ENCODE measurements around the gene KANK4. TPM values are rescaled to one million over a fixed set of nuclear protein-coding genes. Genes with fewer than 3 reads are reported as not detected.

Gene KANK4
- total and polyA plus RNA-seq, 2 donors (not counting 1 experiment from before 2014, with no cell fraction given), result not detected

DNA sequence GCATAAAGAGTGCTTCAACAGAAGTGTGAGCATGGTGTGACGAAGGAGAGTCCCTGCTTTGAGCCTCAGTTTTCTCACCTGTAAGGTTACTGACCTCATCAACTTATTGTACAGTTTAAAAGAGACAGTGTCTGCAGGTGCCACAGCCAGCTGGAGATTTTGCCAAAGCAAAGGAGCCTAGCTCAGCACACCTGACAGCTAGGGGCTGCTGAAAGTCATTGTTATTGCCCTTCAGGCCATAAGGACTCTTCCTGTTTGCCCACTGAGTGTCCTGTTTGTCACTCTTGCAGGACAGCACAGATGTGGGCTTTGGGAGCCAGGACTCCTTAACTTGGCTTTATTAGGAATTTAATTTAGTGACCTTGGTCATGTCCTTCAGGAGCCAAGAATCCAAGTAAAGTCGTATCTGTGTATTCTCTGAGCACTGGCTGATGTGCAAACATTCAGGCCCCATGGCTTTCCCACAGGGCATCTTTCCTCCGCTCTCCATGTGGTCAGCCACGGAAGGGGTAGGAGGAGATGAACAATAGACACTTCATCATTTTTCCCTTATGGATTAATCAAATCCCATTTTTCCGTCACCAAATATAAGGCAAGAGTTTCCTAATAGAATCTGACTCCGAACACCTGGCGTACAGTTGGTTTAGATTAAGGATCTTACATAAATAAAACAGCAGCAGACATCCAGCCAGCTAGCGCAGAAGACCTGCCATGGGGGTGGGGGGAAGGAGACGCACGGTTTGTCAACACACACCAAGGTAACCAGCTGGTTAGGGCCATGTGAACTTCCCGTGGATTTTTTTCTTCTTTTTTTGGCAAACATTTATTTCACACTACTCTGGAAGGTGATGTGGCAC, 43.1 kb upstream of the KANK4 start:
- TF ChIP-seq, protein P1, sequence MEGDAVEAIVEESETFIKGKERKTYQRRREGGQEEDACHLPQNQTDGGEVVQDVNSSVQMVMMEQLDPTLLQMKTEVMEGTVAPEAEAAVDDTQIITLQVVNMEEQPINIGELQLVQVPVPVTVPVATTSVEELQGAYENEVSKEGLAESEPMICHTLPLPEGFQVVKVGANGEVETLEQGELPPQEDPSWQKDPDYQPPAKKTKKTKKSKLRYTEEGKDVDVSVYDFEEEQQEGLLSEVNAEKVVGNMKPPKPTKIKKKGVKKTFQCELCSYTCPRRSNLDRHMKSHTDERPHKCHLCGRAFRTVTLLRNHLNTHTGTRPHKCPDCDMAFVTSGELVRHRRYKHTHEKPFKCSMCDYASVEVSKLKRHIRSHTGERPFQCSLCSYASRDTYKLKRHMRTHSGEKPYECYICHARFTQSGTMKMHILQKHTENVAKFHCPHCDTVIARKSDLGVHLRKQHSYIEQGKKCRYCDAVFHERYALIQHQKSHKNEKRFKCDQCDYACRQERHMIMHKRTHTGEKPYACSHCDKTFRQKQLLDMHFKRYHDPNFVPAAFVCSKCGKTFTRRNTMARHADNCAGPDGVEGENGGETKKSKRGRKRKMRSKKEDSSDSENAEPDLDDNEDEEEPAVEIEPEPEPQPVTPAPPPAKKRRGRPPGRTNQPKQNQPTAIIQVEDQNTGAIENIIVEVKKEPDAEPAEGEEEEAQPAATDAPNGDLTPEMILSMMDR (IDR thresholded peaks at IDR 0.05), result no peak
- no peak for TF ChIP-seq EZH2 (IDR thresholded peaks at IDR 0.05; ENCODE audit: borderline replicate concordance, insufficient read depth, low read depth, low read length, poor library complexity, severe bottlenecking)
- ChIA-PET POLR2A (no interaction called here), CTCF (no interaction called here)
- Histone ChIP-seq H4K20me1 (ENCODE audit: control insufficient read depth, insufficient read depth, low read length, poor library complexity, severe bottlenecking) (no peaks in the 10 kb centered on the region), H3K36me3 (replicated peaks in 1 of 2; ENCODE audit: control extremely low read depth in 1 of 2, control insufficient read depth in 1 of 2, extremely low read depth in 1 of 2, insufficient read depth in 2 of 2, low read length in 1 of 2) (no peaks in the 10 kb centered on the region), H3K9me3 (ENCODE audit: control extremely low read depth in 1 of 3, control insufficient read depth in 2 of 3, insufficient read depth in 1 of 3, low read length in 2 of 3) (peaks cover 0 to 8% (median 0%) of the 10 kb centered on the region in 3 donors), H3K9ac (ENCODE audit: low read length) (no peak overlapping the region), H3K4me2 (replicated peaks; ENCODE audit: low read depth, low read length, poor library complexity, severe bottlenecking) (no peak overlapping the region), H2AFZ (ENCODE audit: insufficient read depth, low read depth, low read length, poor library complexity, severe bottlenecking) (no peak overlapping the region), H3K79me2 (ENCODE audit: control insufficient read depth, insufficient read depth, low read length) (no peaks in the 10 kb centered on the region), H3K4me3 (ENCODE audit: control extremely low read depth in 1 of 5, extremely low read depth in 1 of 5, insufficient read depth in 1 of 5, low read depth in 2 of 5, low read length in 4 of 5) (no peak overlapping the region), H3K4me1 (ENCODE audit: control insufficient read depth in 2 of 2, insufficient read depth in 2 of 2, low read length in 2 of 2) (no peaks in the 10 kb centered on the region), H3K27ac (ENCODE audit: low read length in 2 of 2) (no peak overlapping the region), H3K27me3 (replicated peaks in 1 of 4; ENCODE audit: control extremely low read depth in 1 of 4, control insufficient read depth in 3 of 4, insufficient read depth in 4 of 4, low read length in 3 of 4) (no peaks in the 10 kb centered on the region)
- H3K27me3 Mint-ChIP-seq, result no peaks in the 10 kb centered on the region
- no peak overlapping the region for H3K4me3 Mint-ChIP-seq
- ATAC-seq (ENCODE audit: low read depth) (no peak), DNase-seq (no peak)
- intact Hi-C loops (cut with micrococcal nuclease), result no loop called here
- WGBS (ENCODE audit: insufficient coverage), result 86% methylated on average over 1 of the region's 11 CpGs
- H3K27ac Mint-ChIP-seq, result no peak overlapping the region
- H3K4me1 Mint-ChIP-seq, result no peaks in the 10 kb centered on the region
- H3K9me3 Mint-ChIP-seq (ENCODE audit: insufficient read depth), result no peaks in the 10 kb centered on the region

DNA sequence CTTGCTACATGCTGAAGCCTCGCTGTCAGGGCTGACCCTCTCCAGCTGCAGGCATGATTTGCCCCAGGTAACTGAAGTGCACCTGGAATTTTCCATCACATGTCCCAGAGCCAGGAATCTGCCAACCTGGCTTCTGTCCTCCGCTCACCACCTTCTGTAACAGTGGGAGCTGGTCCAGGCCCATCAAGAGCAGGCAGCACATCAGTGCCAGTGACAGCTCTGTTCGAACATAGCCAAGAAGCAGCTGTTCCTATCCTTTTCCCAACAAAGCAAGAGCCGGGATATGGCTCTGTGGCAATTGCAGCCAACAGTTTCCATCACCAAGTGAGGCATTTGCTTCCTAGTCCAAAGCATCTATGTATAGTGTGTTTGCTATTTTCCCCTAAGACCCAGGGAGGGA, 42.2 kb upstream of the KANK4 start:
- H3K4me3 Mint-ChIP-seq, result no peak overlapping the region
- TF ChIP-seq, protein P1 (IDR thresholded peaks at IDR 0.05), result no peak
- TF ChIP-seq EZH2 (IDR thresholded peaks at IDR 0.05; ENCODE audit: borderline replicate concordance, insufficient read depth, low read depth, low read length, poor library complexity, severe bottlenecking), result no peak
- H3K9me3 ChIP-seq (ENCODE audit: control extremely low read depth in 1 of 3, control insufficient read depth in 2 of 3, insufficient read depth in 1 of 3, low read length in 2 of 3), result peaks cover 0 to 4% (median 0%) of the 10 kb centered on the region in 3 donors
- no peaks in the 10 kb centered on the region for H3K9me3 Mint-ChIP-seq (ENCODE audit: insufficient read depth)
- no peak for ATAC-seq (ENCODE audit: low read depth)
- DNase-seq, result no peak
- no peaks in the 10 kb centered on the region for H3K4me1 Mint-ChIP-seq
- no peak overlapping the region for H3K9ac ChIP-seq (ENCODE audit: low read length)
- no peaks in the 10 kb centered on the region for H3K4me1 ChIP-seq (ENCODE audit: control insufficient read depth in 2 of 2, insufficient read depth in 2 of 2, low read length in 2 of 2)
- no peaks in the 10 kb centered on the region for H4K20me1 ChIP-seq (ENCODE audit: control insufficient read depth, insufficient read depth, low read length, poor library complexity, severe bottlenecking)
- no peak overlapping the region for H3K4me3 ChIP-seq (ENCODE audit: control extremely low read depth in 1 of 5, extremely low read depth in 1 of 5, insufficient read depth in 1 of 5, low read depth in 2 of 5, low read length in 4 of 5)
- intact Hi-C loops (cut with micrococcal nuclease), result no loop called here
- no peak overlapping the region for H2AFZ ChIP-seq (ENCODE audit: insufficient read depth, low read depth, low read length, poor library complexity, severe bottlenecking)
- H3K36me3 ChIP-seq (replicated peaks in 1 of 2; ENCODE audit: control extremely low read depth in 1 of 2, control insufficient read depth in 1 of 2, extremely low read depth in 1 of 2, insufficient read depth in 2 of 2, low read length in 1 of 2), result no peaks in the 10 kb centered on the region
- 87% methylated on average over 4 of the region's 4 CpGs for WGBS (ENCODE audit: insufficient coverage)
- POLR2A ChIA-PET, result no interaction called here
- no peaks in the 10 kb centered on the region for H3K27me3 ChIP-seq (replicated peaks in 1 of 4; ENCODE audit: control extremely low read depth in 1 of 4, control insufficient read depth in 3 of 4, insufficient read depth in 4 of 4, low read length in 3 of 4)
- H3K27me3 Mint-ChIP-seq, result no peaks in the 10 kb centered on the region
- CTCF ChIA-PET, result no interaction called here
- no peaks in the 10 kb centered on the region for H3K79me2 ChIP-seq (ENCODE audit: control insufficient read depth, insufficient read depth, low read length)
- H3K4me2 ChIP-seq (replicated peaks; ENCODE audit: low read depth, low read length, poor library complexity, severe bottlenecking), result no peak overlapping the region
- H3K27ac ChIP-seq (ENCODE audit: low read length in 2 of 2), result no peak overlapping the region
- H3K27ac Mint-ChIP-seq, result no peak overlapping the region

All from B cell (primary cell).